HG02588 (cell line): ENCODE measurements around the gene MTURN.
A peak's percentile ranks its signal among the peaks of the same experiment; 100 is the strongest.
"Not testable (repeated sequence)": the region's sequence is repeated elsewhere in the genome, so short reads cannot be mapped to it uniquely, and the experiment has no call there.

Experiments used
- ATAC-seq: cut with Tn5 transposase; IDR thresholded peaks from one replicate; pipeline ENCODE4 v1.9.1; 2021; ENCODE audit warnings: mild to moderate bottlenecking, moderate library complexity; ENCODE audit not compliant: unreplicated experiment

Gene MTURN

DNA sequence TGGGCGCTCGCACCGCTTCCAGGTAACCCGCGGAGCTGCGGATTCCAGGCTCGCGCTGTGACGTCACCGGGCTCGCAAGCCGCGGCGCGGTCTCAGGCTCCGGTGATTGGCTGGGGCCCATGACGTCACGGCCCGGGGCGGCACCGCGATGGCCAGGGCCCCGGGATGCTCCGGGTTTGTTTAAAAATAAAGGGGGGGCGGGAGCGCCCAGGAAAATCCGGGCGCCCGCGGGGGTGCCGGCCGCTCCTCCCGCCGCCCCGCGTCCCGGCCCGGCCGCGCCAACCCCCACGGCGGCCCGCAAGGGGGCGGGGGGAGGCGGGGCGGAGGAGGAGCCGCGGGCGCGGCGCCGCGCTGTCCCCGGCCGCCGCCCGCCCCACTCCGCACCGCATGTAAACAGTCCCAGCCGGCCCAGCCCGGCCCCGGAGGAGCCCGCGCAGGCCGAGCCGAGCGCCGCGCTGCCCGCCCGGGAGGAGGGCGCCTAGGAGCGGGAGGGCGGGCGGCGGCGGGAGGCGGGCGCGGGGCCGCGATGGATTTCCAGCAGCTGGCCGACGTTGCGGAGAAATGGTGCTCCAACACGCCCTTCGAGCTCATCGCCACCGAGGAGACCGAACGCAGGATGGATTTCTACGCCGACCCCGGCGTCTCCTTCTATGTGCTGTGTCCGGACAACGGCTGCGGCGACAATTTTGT, at the start of gene MTURN:
MTURN (plus strand) TSS at position 376 of the 690 bp plus-strand sequence; CDS start at position 527, 151 bp downstream.
- ATAC-seq, result peak; percentile 88

DNA sequence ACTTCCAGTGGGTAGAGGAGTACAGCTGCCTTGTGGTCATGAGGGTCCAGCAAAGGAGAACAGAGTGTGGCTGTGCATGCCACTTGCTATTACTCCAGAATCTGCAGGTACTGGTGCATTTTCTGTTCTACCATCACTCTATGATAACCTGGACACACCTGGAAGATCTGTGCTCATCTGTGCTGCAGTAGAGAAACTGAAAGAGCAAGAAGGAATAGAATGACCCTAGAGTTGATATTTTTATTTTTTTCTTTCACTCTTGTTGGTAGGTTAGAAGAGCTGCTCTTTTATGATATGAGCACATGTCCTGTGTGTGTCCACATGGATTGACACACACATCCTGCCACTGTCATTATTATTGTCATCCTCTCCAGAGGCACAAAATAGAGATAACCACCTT, 48.3 kb upstream of the MTURN start:
- no peak for ATAC-seq

DNA sequence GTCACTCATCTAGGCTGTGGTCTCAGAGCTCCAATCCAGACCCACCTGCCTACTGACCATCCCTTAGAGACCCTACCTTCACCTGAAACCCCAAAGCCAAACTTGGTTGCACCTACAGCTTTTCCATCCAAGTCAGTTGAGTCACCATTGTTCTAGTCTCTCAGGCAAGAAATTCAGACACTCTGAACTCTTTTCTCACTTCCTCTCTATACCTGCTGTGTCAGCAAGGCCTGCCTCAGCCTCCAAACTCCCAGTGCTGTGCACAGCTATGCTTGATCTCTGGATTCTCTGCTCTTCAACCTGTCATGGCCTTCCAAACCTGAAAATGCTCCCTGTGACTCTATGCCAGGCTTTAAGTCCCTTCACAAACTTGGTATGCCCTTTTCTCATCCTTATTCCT, 47.4 kb upstream of the MTURN start:
- no peak for ATAC-seq

DNA sequence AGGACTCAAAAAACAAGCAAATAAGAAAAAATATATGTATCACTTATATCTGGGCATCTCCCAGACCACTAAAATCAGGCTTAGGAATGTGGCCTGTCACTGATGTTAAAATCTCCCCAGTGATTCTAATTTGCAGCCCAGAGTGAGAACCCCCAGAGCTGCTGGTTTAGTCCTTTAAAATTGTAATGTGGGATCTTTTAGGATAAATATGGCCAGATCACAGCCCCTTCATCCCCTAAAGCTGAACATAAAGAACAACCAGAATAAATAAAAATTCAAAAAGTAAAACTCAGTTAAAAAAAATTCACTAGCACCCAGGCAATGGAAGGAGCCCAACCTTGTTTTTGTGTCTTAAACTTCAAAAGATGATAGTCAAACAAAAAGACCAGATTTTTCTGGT, 46.4 kb upstream of the MTURN start:
- ATAC-seq, result no peak

DNA sequence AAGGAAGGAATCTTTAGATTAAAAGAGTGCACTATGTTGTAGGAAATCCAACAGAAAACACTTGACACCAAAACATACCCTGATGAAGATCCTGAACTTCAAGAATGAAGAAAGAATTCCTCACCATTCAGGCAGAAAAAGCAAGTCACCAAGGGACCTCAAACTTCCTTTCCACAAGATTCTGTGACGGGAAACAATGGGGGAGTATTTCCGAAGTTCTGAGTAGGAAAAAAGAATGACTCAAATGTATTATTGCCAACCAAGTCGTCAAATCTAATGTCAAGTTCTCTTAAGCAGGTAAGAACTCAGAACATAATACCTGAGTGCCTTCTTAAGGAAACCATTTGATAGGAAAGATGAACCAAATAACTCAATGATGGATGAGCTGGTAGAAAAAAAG, 44.7 kb upstream of the MTURN start:
- no peak for ATAC-seq

DNA sequence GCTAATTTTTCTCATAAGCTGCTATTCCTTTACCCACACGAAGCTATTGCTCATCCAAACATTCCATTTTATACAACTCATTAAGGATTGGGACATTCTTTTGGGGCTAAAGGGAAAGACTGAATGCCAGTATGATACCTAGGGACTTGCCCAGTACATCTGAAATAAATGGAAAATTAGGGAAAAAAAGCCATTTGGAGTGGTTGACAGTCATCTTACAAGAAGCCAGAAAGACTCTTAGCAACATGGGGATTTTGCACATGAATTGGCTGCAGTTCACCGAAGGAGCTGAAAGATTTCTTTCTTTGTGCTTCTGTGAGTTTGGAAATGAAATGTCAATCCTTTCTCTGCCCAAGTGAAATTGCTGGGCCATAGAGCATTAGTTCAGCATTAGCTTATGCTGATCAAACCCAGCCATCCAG, 43.3 kb upstream of the MTURN start:
- no peak for ATAC-seq

DNA sequence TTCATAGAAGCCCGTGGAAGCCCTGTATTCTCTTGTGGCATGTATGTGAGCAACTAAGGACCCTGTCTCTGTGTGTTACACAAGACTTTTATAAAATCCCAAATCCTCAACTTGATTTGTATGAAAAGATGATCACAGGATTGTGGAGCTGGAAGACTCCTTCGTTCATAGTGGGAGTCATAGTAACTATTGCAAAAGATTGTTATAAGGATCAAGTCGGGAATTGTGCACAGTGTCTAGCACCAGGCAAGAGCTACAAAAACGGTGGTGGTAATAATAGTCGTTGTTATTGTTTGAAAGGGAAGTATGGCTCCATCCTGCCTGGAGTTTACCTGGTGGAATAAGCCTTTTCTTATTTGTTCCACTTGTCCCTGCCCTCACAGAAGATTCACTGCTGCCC, 42.8 kb upstream of the MTURN start:
- no peak for ATAC-seq

DNA sequence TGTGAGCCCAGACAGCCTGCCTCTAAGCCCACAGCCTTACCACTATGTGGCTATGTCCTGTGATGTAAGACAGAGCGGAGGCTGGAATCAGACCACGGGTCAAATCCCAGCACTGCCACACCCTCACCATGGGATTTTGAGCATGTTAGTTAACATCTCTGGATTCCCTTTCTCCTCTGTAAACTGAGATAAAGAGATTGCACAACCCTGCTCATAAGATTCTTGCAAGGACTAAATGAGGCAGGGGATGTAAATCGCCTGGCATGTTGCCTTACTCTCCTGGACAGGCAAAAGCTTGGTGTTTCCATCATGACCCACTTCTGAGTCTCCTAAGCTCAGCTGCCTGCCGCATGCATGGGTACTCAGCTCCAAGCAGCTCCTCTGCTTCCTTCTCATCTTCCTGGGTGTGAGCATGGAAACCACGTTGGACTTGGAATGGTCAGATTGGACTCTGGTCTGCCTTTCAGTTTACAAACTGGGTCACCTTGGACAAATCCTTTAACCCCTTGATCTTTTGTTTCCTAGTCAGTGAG, 41.3 kb upstream of the MTURN start:
- no peak for ATAC-seq

DNA sequence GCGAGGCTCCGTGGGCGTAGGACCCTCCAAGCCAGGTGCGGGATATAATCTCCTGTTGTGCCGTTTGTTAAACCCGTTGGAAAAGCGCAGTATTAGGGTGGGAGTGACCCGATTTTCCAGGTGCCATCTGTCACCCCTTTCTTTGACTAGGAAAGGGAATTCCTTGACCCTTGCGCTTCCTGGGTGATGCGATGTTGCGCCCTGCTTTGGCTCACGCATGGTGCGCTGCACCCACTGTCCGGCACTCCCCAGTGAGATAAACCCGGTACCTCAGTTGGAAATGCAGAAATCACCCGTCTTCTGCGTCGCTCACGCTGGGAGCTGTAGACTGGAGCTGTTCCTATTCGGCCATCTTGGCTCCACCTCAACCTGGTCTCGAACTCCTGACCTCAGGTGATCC, 36.2 kb upstream of the MTURN start:
- ATAC-seq, result not testable (repeated sequence)

DNA sequence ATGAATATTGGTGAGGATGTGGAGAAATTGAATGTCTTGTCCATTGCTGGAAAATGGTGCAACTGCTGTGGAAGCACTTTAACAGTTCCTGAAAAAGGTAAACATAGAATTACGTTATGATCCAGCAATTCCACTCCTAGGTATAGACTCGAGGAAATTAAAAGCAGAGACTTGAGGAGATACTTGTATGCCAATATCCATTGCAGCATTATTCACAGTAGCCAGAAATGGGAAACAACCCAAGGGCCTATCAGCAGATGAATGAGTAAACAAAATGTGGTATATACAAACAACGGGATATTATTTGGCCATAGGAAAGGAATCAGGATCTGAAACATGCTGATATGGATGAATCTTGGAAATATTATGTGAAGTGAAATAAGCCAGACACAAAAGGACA, 32.5 kb upstream of the MTURN start:
- ATAC-seq, result no peak

DNA sequence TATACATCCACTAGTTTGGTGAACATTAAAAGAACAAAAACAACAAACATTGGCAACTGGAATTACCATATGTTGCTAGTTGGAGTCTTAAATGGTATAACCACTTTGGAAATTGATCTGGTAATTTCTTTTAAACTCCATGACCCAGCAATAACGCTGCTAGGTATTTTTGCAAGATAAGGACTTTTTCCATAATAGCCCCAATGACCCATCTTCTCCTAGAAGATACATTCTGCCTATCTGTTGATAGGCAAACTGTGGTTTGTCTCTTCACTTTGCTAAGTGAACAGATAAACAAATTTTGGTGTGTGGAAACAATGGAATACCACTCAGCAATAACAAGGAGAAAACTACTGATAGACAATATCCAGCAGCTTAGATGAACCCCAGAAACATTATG, 30.6 kb upstream of the MTURN start:
- no peak for ATAC-seq

DNA sequence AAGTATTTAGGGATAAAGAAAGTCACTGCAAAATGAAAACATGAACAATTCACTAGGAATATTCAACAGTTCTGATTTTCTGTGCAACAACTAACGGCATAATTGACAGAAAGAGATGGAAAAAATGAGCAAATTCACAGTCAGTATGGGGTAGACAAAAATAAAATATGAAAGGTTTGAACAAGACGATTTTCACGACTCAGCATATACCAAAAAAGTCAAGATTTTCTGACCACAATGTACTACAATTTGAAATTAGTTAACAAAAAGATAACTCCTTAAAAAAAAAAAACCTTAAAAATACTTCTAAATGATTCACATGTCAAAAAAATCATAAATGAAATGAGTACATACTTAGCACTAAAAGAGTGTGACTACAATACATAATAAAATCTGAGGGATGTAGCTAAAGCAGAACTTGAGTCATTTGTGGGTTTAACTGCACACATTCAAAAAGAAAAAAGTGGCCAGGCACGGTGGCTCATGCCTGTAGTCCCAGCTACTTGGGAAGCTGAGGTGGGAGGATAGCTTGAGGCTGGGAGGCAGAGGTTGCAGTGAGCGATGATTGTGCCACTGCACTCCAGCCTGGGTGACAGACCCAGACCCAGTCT, 22.6 kb upstream of the MTURN start:
- ATAC-seq, result no peak

DNA sequence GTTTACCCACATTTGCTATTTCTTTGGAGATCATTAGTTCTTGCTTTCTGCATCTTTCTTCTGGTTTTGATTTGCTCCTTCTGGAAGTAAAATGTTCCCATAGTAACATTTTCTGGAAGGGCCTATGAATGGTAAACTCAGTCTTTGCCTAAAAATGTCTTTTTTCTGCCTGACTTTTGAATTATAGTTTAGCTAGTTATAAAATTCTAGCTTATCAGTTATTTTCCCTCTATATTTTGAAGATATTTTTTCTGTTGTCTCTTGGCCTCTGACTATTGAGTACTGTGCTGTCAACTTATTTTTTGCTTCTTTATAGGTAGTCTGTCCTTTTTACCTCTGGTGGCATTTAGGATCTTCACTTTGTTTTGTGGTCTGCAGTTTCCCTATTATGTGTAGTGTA, 21.6 kb upstream of the MTURN start:
- no peak for ATAC-seq

DNA sequence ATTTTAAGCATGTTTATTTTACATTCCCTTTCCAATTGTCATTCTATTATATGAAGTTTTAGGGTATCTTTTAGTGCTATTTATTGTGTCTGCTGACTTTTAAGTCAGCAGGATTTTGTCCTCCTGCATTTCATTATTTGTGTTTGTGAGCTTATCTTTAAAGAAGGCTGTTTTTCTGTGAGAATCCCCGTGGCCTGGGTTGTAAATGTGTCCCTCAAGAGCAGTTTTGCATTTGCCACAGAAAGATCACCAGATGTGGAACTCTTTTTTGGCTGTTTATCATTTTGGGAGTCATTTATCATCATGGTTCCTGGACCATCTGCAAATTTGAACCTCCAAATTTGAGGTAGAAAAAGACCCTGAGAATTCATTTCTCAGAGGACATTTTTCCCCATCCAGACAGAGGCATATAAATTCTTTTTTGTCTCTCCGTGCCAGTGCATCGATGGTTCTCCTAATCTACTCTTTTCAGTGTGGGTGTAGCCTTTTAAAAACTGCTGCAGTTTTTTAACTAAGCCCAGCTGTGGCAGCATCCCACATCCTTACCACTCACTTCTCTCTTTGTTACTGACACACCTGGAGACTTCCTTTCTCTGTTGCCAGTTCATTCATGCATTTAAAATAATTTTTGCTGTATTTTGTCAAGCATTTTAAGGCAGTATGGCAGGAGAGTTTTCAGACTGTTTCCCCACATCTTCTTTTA, 20.1 kb upstream of the MTURN start:
- no peak for ATAC-seq

DNA sequence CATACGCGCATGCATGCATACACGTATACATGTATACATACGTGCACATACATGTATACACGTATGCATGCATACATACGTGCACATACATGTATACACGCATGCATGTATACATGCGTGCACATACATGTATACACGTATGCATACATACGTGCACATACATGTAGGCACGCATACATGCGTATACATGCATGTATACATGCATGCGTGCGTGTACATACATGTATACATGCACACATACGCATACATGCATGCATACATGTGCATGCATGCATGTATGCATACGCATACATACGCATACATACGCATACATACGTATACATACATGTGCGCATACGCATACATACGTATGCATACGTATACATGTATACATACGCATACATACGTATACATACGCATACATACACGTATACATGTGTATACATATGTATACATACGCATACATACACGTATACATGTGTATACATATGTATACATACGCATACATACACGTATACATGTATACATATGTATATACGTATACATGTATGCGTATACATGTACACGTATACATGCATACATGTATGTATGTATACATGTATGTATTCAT, 19.0 kb upstream of the MTURN start:
- no peak for ATAC-seq

DNA sequence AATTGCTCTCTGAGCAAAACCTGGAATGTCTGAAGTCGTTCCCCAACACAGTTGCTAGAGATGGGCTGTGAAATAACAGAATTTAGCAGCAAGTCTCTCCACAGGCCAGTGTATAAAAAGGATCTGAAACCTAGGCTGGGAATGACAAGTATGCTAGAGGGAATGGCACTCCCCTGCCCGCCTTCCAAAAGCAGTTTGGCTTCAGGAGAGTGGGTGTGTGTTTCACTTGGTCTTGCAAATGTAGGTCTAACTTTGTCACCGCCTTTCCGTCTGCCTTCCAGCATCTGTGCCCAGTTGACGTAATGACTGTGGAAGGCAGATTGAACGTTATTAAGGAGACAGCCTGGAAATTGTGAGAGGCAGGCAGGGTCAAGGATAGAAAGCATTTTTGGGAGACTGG, 18.0 kb upstream of the MTURN start:
- no peak for ATAC-seq

DNA sequence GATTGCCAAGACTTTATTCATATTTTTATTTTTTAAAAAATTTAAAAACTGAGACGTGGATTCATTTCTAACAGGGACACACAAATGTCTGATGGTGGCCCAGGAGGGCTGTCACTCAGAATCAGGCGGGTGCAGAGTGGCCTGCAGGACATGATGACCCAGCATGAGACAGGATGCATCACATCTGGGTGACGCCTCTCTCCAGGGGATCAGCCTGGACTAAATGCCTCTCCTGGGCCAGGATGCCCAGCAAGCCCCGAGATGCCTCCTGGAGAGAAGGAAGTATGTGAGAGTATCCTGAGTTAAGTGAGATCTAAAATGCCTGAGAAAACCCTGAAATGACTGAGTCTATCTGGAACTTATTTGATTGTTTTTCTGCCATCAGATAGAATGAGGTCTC, 16.9 kb upstream of the MTURN start:
- ATAC-seq, result no peak

DNA sequence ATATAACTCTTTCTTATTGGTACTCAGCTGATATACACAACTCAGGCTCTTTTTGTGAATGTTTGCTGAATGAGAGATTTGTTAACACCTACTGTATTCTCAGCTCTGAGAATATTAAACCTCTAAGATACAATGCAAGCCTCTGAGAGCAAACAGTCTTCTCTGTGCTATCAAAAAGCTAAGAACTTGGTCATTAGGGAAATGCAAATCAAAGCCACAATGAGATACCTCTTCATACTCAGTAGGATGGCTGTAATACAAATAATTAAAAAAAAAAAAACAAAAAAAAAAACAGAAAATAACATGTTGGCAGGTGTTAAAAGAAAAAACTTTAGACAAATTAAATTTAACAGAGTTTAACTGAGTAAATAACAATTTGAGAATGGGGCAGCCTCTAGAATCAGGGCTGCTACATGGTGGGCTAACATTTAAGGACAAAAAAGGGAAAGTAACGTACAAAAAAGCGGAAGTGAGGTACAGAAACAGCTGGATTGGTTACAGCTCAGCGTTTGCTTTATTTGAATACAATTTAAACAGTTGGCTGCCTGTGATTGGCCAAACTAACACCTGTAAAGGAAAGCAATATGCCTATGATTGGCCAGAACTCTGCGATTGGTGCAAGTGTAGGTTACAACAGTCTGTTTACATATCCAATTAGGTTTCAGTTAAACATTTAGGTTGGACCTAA, 14.8 kb upstream of the MTURN start:
- no peak for ATAC-seq

DNA sequence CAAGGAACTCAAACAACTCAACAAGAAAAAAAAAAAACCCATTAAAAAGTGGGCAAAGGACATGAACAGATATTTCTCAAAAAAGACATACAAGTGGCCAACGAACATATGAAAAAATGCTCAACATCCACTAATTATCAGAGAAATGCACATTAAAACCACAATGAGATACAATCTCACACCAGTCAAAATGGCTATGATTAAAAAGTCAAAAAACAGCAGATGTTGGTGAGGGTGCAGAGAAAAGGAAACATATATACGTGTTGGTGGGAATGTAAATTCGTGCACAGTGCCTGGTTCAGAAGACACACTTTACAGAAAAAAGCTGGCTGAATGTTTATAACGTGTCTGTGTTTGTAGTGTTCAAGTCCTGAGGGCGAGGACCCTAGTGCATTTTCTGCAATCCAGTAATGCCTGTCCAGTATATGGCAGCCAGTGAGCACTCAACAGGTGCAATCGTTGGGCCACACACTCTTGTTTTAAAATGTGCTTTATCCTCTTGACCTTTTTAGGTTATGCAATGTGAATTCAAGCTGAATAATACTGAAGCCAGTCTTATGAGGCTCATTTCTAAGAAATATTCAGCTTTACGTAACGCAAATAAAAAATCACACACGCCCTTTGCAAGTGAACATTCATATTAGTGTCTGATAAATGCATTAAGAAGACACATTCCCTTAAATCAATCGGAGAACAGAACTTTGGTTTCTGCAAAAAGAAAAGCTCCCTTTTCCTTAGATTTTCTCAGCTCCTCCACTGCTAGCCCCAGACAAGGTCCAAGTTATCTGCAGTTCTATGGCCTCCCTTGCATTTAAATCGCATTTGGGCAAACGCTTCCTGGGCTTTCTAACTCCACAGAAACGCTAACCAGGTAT, 813 bp upstream of the MTURN start:
- no peak for ATAC-seq
